SK-N-SH (cell line): ENCODE data around the gene VPS11. TPM values are rescaled to one million over a fixed set of nuclear protein-coding genes. Genes with fewer than 3 reads are reported as not detected.

Experiments
- CTCF ChIA-PET: fragments of 300-600, 350-600 bp; formaldehyde crosslinking; extraction: SDS; loops from one replicate; lab custom pipeline; 2021; lab: Yijun Ruan, JAX
- POLR2A ChIA-PET: fragments of 350-600 bp; sonication (Branson Sonifier 250); formaldehyde crosslinking; extraction: SDS; loops from one replicate; lab custom pipeline; 2020; ENCODE audit warnings: antibody characterized with exemption, inconsistent platforms; lab: Yijun Ruan, JAX
- DNase-seq: peaks from one replicate; pipeline ENCODE4 v3.0.0; 2012
- H2AFZ ChIP-seq: fragments of 200-600 bp; sonication (generic); 2 replicates; pipeline ENCODE4 v1.8.1; 2016; ENCODE audit warnings: antibody characterized with exemption, mild to moderate bottlenecking, low read depth
- H3F3A ChIP-seq: fragments of 200-600 bp; sonication (generic); replicated peaks from 2 replicates; pipeline ENCODE3; 2016; ENCODE audit warnings: antibody characterized with exemption, mild to moderate bottlenecking; ENCODE audit not compliant: insufficient read depth
- H3K27ac ChIP-seq, 2 experiments: fragments of 200-500 bp in 1 of 2; fragments of 200-600 bp in 1 of 2; sonication (Bioruptor generic) in 1 of 2; sonication (generic), shearing (Covaris generic) in 1 of 2; 2 replicates each; pipeline versions ENCODE4 v1.5.1 to v1.6.1; 2014 to 2016; ENCODE audit warnings: low read depth in 2 of 2, inconsistent platforms in 1 of 2, low read length in 1 of 2, mild to moderate bottlenecking in 1 of 2, mixed read lengths in 1 of 2
- H3K27me3 ChIP-seq: fragments of 200-600 bp; sonication (generic), shearing (Covaris generic); 2 replicates; pipeline ENCODE4 v1.6.1; 2016; ENCODE audit warnings: mixed run types; ENCODE audit not compliant: insufficient read depth
- H3K36me3 ChIP-seq, 2 experiments: fragments of 200-500 bp in 1 of 2; fragments of 200-600 bp in 1 of 2; sonication (Bioruptor generic) in 1 of 2; sonication (generic) in 1 of 2; replicated peaks in 1 of 2; 2 replicates each; pipeline versions ENCODE3 to v1.5.1; 2014 to 2016; ENCODE audit warnings: low read length in 1 of 2, mild to moderate bottlenecking in 1 of 2; ENCODE audit not compliant: insufficient read depth in 2 of 2, control insufficient read depth in 1 of 2
- H3K4me1 ChIP-seq, 2 experiments: fragments of 200-500 bp in 1 of 2; fragments of 200-600 bp in 1 of 2; sonication (Bioruptor generic) in 1 of 2; sonication (generic), shearing (Covaris generic) in 1 of 2; 2 replicates each; pipeline versions ENCODE4 v1.5.1 to v1.6.1; 2014 to 2016; ENCODE audit warnings: low read depth in 1 of 2, low read length in 1 of 2, mixed run types in 1 of 2; ENCODE audit not compliant: insufficient read depth in 2 of 2, control insufficient read depth in 1 of 2
- H3K4me2 ChIP-seq: fragments of 200-600 bp; sonication (generic), shearing (Covaris generic); 2 replicates; pipeline ENCODE4 v1.6.1; 2017; ENCODE audit warnings: mixed run types
- H3K4me3 ChIP-seq, 2 experiments: fragments of 200-500 bp in 1 of 2; fragments of 200-600 bp in 1 of 2; sonication (Bioruptor generic) in 1 of 2; sonication (generic), shearing (Covaris generic) in 1 of 2; 2 replicates each; pipeline versions ENCODE4 v1.5.1 to v1.8.1; 2014 to 2016; ENCODE audit warnings: low read depth in 2 of 2, inconsistent platforms in 1 of 2, low read length in 1 of 2, mild to moderate bottlenecking in 1 of 2, mixed read lengths in 1 of 2, moderate library complexity in 1 of 2
- H3K79me2 ChIP-seq: fragments of 200-600 bp; sonication (generic); 2 replicates; pipeline ENCODE4 v1.8.1; 2017; ENCODE audit warnings: mild to moderate bottlenecking; ENCODE audit not compliant: insufficient read depth
- H3K9ac ChIP-seq: fragments of 200-600 bp; sonication (generic); 2 replicates; pipeline ENCODE4 v1.6.1; 2017; ENCODE audit warnings: mixed run types
- H3K9me2 ChIP-seq: fragments of 200-600 bp; sonication (generic); 2 replicates; pipeline ENCODE4 v1.6.1; 2017; ENCODE audit warnings: mixed run types
- H3K9me3 ChIP-seq: fragments of 200-600 bp; sonication (generic); 2 replicates; pipeline ENCODE4 v1.6.1; 2017; ENCODE audit warnings: mixed run types, mild to moderate bottlenecking, moderate library complexity
- H4K20me1 ChIP-seq: fragments of 200-600 bp; sonication (generic); 2 replicates; pipeline ENCODE4 v1.6.1; 2017; ENCODE audit warnings: mild to moderate bottlenecking, mixed run types; ENCODE audit not compliant: insufficient read depth
- GABPA ChIP-seq: IDR thresholded peaks from 2 replicates; pipeline ENCODE4 v1.4.0; 2012; ENCODE audit warnings: low read depth, mild to moderate bottlenecking
- IRF3 ChIP-seq: fragments of 150-350 bp; IDR thresholded peaks from 2 replicates; pipeline ENCODE4 v1.6.1; 2016; ENCODE audit warnings: mild to moderate bottlenecking, low read depth, low read length
- NRF1 ChIP-seq: IDR thresholded peaks from 2 replicates; pipeline ENCODE4 v1.6.1; 2012; ENCODE audit warnings: low read depth, mild to moderate bottlenecking, low read length
- RXRA ChIP-seq: IDR thresholded peaks from 2 replicates; pipeline ENCODE4 v1.4.0; 2012; ENCODE audit warnings: low read depth, mild to moderate bottlenecking, borderline replicate concordance
- TAF1 ChIP-seq: IDR thresholded peaks from 2 replicates; pipeline ENCODE4 v1.6.1; 2012; ENCODE audit warnings: low read depth, mild to moderate bottlenecking, low read length, moderate library complexity, borderline replicate concordance
- USF1 ChIP-seq: IDR thresholded peaks from 2 replicates; pipeline ENCODE4 v1.4.0; 2012; ENCODE audit warnings: low read depth, borderline replicate concordance
- WGBS: methylation state at CpG from one replicate; pipeline ENCODE4 v1.1.6; 2017; ENCODE audit warnings: low lambda C conversion rate; 5-methylcytosine and 5-hydroxymethylcytosine counted together
- polyA plus RNA-seq, 3 experiments: library from polyadenylated mRNA; depleted of rRNA; stranded (reverse); fragments of >200 nt; gene quantifications; 2 replicates each; pipeline ENCODE4 v1.2.3, GENCODE V29; 2012
- TF ChIP-seq, protein P1 (sequence below): IDR thresholded peaks from 2 replicates; pipeline ENCODE4 v1.6.1; 2012; ENCODE audit warnings: mild to moderate bottlenecking, low read depth, low read length, moderate library complexity
- TF ChIP-seq, protein P2 (sequence below): fragments of 200-600 bp; sonication (generic); IDR thresholded peaks from 2 replicates; pipeline ENCODE4 v1.6.1; 2017; ENCODE audit warnings: antibody characterized with exemption, mild to moderate bottlenecking, moderate library complexity

Gene VPS11
- polyA plus RNA-seq, 1 of the 3 experiments (the other 2 are of a cell fraction), result 14.8 TPM

GRCh38 chr11:119056421-119056999 is 11.1 kb upstream of the VPS11 start:
- H3K4me3 ChIP-seq, result peak overlapping the region; percentile 82 to 90
- no peaks in the 10 kb centered on the region for H3K27me3 ChIP-seq
- H3K27ac ChIP-seq, result peak overlapping the region; percentile 77 to 84; a peak in 3 of 4 replicates
- peak; percentile 78 for DNase-seq
- peak overlapping the region; percentile 89 for H2AFZ ChIP-seq
- peaks cover 11% of the 10 kb centered on the region for H3F3A ChIP-seq
- H3K79me2 ChIP-seq, result peaks cover 33% of the 10 kb centered on the region
- ChIA-PET CTCF (interaction anchor here (0.8 to 2.1 kb wide), 14 partner anchors 8 to 284 kb away, joined by 3 to 8 read pairs (median 4); partner anchors contain the start of genes SLC37A4 and VPS11), POLR2A (interaction anchor here (0.7 to 3.8 kb wide), 11 partner anchors 10 to 56 kb away, joined by 3 to 21 read pairs (median 8); partner anchors contain the start of genes DPAGT1, HMBS, RPS25 and SLC37A4)
- no peaks in the 10 kb centered on the region for H3K9me2 ChIP-seq
- peaks cover 12 to 21% of the 10 kb centered on the region in 2 experiments; a peak in 2 of 4 replicates for H3K4me1 ChIP-seq
- H3K9me3 ChIP-seq, result no peaks in the 10 kb centered on the region
- peak overlapping the region; percentile 94 for H3K4me2 ChIP-seq
- no peak for TF ChIP-seq GABPA
- TF ChIP-seq, protein P1, sequence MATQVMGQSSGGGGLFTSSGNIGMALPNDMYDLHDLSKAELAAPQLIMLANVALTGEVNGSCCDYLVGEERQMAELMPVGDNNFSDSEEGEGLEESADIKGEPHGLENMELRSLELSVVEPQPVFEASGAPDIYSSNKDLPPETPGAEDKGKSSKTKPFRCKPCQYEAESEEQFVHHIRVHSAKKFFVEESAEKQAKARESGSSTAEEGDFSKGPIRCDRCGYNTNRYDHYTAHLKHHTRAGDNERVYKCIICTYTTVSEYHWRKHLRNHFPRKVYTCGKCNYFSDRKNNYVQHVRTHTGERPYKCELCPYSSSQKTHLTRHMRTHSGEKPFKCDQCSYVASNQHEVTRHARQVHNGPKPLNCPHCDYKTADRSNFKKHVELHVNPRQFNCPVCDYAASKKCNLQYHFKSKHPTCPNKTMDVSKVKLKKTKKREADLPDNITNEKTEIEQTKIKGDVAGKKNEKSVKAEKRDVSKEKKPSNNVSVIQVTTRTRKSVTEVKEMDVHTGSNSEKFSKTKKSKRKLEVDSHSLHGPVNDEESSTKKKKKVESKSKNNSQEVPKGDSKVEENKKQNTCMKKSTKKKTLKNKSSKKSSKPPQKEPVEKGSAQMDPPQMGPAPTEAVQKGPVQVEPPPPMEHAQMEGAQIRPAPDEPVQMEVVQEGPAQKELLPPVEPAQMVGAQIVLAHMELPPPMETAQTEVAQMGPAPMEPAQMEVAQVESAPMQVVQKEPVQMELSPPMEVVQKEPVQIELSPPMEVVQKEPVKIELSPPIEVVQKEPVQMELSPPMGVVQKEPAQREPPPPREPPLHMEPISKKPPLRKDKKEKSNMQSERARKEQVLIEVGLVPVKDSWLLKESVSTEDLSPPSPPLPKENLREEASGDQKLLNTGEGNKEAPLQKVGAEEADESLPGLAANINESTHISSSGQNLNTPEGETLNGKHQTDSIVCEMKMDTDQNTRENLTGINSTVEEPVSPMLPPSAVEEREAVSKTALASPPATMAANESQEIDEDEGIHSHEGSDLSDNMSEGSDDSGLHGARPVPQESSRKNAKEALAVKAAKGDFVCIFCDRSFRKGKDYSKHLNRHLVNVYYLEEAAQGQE, result no peak
- no peak for TF ChIP-seq NRF1
- no peak for TF ChIP-seq USF1
- TF ChIP-seq, protein P2, sequence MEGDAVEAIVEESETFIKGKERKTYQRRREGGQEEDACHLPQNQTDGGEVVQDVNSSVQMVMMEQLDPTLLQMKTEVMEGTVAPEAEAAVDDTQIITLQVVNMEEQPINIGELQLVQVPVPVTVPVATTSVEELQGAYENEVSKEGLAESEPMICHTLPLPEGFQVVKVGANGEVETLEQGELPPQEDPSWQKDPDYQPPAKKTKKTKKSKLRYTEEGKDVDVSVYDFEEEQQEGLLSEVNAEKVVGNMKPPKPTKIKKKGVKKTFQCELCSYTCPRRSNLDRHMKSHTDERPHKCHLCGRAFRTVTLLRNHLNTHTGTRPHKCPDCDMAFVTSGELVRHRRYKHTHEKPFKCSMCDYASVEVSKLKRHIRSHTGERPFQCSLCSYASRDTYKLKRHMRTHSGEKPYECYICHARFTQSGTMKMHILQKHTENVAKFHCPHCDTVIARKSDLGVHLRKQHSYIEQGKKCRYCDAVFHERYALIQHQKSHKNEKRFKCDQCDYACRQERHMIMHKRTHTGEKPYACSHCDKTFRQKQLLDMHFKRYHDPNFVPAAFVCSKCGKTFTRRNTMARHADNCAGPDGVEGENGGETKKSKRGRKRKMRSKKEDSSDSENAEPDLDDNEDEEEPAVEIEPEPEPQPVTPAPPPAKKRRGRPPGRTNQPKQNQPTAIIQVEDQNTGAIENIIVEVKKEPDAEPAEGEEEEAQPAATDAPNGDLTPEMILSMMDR, result 0 out of 2 replicates have a peak, but pooled peaks have one; percentile 27
- no peak for TF ChIP-seq TAF1
- no peak for TF ChIP-seq RXRA
- TF ChIP-seq IRF3, result no peak
- 5% methylated on average over 11 of the region's 48 CpGs for WGBS
- H4K20me1 ChIP-seq, result no peaks in the 10 kb centered on the region
- peaks cover 32 to 38% of the 10 kb centered on the region in 2 experiments for H3K36me3 ChIP-seq
- H3K9ac ChIP-seq, result peak overlapping the region; percentile 91
